ENCODE measurements around the gene IFFO2. TPM values are rescaled to one million over a fixed set of nuclear protein-coding genes. Genes with fewer than 3 reads are reported as not detected.

IFFO2 gene
- total RNA-seq, 2 donors from 2014 or later, result 13.6 to 20.4 TPM

GRCh38 chr1:18891426-18891780, 65.1 kb downstream of the IFFO2 start:
- Histone ChIP-seq H3K36me3 (no peaks in the 10 kb centered on the region), H3K27ac (no peak overlapping the region), H3K4me3 (no peak overlapping the region), H3K27me3 (replicated peaks; ENCODE audit: insufficient read depth) (no peaks in the 10 kb centered on the region), H3K9me3 (no peaks in the 10 kb centered on the region), H3K4me1 (replicated peaks) (no peaks in the 10 kb centered on the region)
- intact Hi-C loops (cut with DNase I), result no loop called here
- TF ChIP-seq POLR2A (IDR thresholded peaks at IDR 0.05) (no peak), POLR2AphosphoS5 (IDR thresholded peaks at IDR 0.05) (no peak)
- TF ChIP-seq, protein P1, sequence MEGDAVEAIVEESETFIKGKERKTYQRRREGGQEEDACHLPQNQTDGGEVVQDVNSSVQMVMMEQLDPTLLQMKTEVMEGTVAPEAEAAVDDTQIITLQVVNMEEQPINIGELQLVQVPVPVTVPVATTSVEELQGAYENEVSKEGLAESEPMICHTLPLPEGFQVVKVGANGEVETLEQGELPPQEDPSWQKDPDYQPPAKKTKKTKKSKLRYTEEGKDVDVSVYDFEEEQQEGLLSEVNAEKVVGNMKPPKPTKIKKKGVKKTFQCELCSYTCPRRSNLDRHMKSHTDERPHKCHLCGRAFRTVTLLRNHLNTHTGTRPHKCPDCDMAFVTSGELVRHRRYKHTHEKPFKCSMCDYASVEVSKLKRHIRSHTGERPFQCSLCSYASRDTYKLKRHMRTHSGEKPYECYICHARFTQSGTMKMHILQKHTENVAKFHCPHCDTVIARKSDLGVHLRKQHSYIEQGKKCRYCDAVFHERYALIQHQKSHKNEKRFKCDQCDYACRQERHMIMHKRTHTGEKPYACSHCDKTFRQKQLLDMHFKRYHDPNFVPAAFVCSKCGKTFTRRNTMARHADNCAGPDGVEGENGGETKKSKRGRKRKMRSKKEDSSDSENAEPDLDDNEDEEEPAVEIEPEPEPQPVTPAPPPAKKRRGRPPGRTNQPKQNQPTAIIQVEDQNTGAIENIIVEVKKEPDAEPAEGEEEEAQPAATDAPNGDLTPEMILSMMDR (IDR thresholded peaks at IDR 0.05), result no peak
- no peak for DNase-seq (ENCODE audit: low spot score)
- 91% methylated on average over 7 of the region's 7 CpGs for WGBS

- Histone ChIP-seq H3K4me3 (no peak overlapping the region), H3K4me1 (replicated peaks) (no peaks in the 10 kb centered on the region), H3K27me3 (replicated peaks; ENCODE audit: insufficient read depth) (no peaks in the 10 kb centered on the region), H3K36me3 (no peaks in the 10 kb centered on the region), H3K27ac (no peak overlapping the region), H3K9me3 (no peaks in the 10 kb centered on the region)
- intact Hi-C loops (cut with DNase I), result no loop called here
- DNase-seq (ENCODE audit: low spot score), result no peak
- WGBS, result 43% methylated on average over 6 of the region's 6 CpGs
- TF ChIP-seq POLR2A (IDR thresholded peaks at IDR 0.05) (no peak), POLR2AphosphoS5 (IDR thresholded peaks at IDR 0.05) (no peak)
- TF ChIP-seq, protein P1 (IDR thresholded peaks at IDR 0.05), result no peak
Observed at GRCh38 chr1:18890706-18891425, 65.6 kb downstream of the IFFO2 start.

DNA sequence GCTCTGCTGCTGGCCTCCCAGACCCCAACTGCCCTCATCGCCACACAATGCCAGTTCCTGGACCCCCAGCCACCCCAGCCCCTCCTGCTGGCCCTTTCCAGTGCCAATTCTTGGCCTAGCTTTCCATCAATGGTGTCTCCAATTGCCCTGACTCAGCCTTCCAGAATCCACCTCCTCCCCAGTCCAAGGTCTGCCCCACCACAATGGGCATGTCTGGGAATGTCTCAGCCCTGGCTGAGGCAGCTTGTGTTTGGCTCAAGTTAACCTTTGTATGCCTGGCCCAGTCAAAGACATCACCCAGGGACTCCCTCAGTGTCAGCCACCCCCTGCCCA, 70.5 kb downstream of the IFFO2 start:
- H3K9me3 ChIP-seq, result no peaks in the 10 kb centered on the region
- H3K36me3 ChIP-seq, result no peaks in the 10 kb centered on the region
- no peak overlapping the region for H3K27ac ChIP-seq
- H3K4me1 ChIP-seq (replicated peaks), result peaks cover 5% of the 10 kb centered on the region
- intact Hi-C loops (cut with DNase I), result no loop called here
- TF ChIP-seq POLR2AphosphoS5 (IDR thresholded peaks at IDR 0.05) (no peak), POLR2A (IDR thresholded peaks at IDR 0.05) (no peak)
- TF ChIP-seq, protein P1 (IDR thresholded peaks at IDR 0.05), result no peak
- WGBS, result 84% methylated on average over 1 of the region's 1 CpG
- no peaks in the 10 kb centered on the region for H3K27me3 ChIP-seq (replicated peaks; ENCODE audit: insufficient read depth)
- no peak for DNase-seq (ENCODE audit: low spot score)
- H3K4me3 ChIP-seq, result no peak overlapping the region

DNA sequence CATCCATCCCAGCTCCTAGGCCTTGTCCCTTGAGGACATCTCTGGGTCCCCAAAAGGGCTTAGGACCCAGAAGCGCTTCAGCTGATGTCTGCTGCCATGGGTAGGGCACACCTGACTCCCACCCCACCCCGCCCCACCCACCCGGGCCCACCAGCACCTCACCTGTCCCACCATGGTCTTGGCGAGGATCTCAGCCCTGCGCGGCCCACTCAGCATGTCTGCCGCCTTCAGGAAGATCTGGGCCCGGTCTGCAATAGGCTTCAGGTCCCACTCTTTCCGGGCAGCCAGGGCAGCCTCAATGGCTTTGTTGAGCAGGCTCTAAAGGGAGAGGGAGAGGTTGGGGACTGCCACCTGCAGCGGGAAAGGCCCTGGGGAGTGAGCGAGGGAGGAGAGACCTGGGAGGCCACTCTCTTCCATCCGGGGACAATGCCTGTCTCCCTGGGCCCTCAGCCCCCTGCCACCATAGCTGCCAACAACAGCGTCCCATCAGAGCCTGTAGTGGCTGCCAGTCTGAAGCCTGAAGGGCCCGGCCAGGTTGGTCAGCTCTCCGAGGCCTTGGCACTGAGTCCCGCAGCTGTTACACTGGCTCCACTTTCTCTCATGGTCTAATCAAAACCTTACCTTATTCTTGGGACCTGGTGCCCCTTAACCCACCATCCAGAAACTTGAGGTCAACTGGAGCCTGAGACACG, 71.0 kb downstream of the IFFO2 start:
- H3K4me1 ChIP-seq (replicated peaks), result peaks cover 5% of the 10 kb centered on the region
- no peaks in the 10 kb centered on the region for H3K27me3 ChIP-seq (replicated peaks; ENCODE audit: insufficient read depth)
- no peak overlapping the region for H3K4me3 ChIP-seq
- no peaks in the 10 kb centered on the region for H3K9me3 ChIP-seq
- no peak for TF ChIP-seq POLR2AphosphoS5 (IDR thresholded peaks at IDR 0.05)
- TF ChIP-seq, protein P1 (IDR thresholded peaks at IDR 0.05), result no peak
- no peaks in the 10 kb centered on the region for H3K36me3 ChIP-seq
- 86% methylated on average over 17 of the region's 17 CpGs for WGBS
- no peak overlapping the region for H3K27ac ChIP-seq
- DNase-seq (ENCODE audit: low spot score), result no peak
- intact Hi-C loops (cut with DNase I), result no loop called here

GRCh38 chr1:18884727-18885126, 71.7 kb downstream of the IFFO2 start:
- H3K27me3 ChIP-seq (replicated peaks; ENCODE audit: insufficient read depth), result no peaks in the 10 kb centered on the region
- no peak overlapping the region for H3K27ac ChIP-seq
- peaks cover 5% of the 10 kb centered on the region for H3K4me1 ChIP-seq (replicated peaks)
- no peaks in the 10 kb centered on the region for H3K36me3 ChIP-seq
- no peaks in the 10 kb centered on the region for H3K9me3 ChIP-seq
- intact Hi-C loops (cut with DNase I), result no loop called here
- DNase-seq (ENCODE audit: low spot score), result no peak
- WGBS, result 88% methylated on average over 6 of the region's 6 CpGs
- TF ChIP-seq POLR2A (IDR thresholded peaks at IDR 0.05) (no peak), POLR2AphosphoS5 (IDR thresholded peaks at IDR 0.05) (no peak)
- TF ChIP-seq, protein P1 (IDR thresholded peaks at IDR 0.05), result no peak
- no peak overlapping the region for H3K4me3 ChIP-seq

All from prostate gland (tissue), 2 donors.